Ureter (tissue), 1 donor: Measurements from ENCODE around the gene TEAD1. TPM values are rescaled to one million over a fixed set of nuclear protein-coding genes. Genes with fewer than 3 reads are reported as not detected.

Source experiments
- DNase-seq: peaks from one replicate; pipeline ENCODE4 v3.0.0-alpha.2; 2020; ENCODE audit warnings: low spot score
- total RNA-seq: library from RNA; stranded (reverse); gene quantifications from one replicate; pipeline ENCODE4 v1.2.4, GENCODE V29; 2023
- donor health status: DM: yes; HTN: yes; CAD: no.

The TEAD1 gene
- total RNA-seq, 1 donor from 2014 or later: 117 TPM

DNA sequence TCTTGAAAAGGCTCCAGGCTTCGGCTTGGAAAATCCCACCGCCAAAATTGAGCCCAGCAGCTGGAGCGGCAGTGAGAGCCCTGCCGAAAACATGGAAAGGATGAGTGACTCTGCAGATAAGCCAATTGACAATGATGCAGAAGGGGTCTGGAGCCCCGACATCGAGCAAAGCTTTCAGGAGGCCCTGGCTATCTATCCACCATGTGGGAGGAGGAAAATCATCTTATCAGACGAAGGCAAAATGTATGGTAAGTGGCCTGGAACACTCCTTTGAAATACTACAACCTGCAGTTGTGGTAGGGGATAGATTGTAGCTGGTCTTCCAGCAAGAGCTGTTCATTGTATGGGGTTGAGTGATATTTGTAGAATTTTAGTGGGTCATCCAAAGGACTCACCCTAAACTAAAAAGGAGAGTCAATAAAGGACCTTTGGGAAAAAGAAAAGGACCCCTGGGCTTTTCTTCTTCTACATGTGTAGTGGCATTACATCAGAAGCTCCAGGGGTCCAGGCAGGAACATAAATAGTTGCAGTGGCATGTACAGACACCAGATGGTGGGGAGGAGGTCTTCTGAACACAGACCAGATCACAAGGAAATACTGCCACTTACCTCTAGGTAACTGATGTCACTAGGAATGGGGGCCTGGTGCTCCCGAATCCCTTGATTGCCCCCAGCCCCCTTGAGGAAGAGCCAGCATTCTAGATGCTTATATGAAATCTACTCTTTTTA, 90.1 kb downstream of the TEAD1 start:
- DNase-seq: no peak

DNA sequence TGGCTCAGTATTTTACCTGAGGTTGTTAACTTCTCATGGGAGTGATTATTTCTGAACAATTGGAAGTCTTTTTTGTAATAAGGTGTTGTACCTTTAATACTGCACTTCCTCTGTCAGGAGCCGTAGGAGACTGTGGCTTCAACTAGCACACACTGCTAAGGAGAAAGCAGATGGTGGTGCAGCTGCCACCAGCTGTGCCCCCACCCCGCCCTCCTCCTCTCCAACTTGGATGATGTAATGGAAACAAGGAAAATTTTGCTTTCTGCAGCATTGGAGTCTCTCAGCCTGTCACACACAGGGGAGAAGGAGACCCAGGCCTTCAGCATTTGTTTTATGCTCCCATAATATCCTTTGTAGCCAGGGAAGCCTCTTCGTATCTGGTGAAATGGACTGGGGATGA, 91.2 kb downstream of the TEAD1 start:
- no peak for DNase-seq

DNA sequence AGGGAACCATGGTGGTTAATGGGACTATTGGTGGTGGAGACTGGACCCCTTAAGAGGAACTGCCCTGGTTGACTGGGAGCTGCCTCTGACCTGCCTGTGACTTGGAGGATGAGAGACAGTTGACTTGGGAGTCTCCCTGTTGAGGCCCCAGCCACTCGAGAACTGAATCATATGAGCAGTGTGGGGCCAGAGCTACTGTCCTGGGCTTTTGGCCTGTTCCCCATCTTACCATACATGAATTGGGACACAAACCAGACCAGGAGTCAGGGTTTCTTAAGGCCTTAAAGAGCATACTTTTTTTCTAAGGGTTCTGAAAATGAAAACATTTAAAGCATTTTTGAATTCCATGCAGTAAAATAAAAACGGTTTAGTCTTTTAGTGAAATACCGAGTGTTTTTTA, 92.8 kb downstream of the TEAD1 start:
- DNase-seq: no peak

- no peak for DNase-seq
Measured at GRCh38 chr11:12767577-12767976, 93.4 kb downstream of the TEAD1 start.

DNA sequence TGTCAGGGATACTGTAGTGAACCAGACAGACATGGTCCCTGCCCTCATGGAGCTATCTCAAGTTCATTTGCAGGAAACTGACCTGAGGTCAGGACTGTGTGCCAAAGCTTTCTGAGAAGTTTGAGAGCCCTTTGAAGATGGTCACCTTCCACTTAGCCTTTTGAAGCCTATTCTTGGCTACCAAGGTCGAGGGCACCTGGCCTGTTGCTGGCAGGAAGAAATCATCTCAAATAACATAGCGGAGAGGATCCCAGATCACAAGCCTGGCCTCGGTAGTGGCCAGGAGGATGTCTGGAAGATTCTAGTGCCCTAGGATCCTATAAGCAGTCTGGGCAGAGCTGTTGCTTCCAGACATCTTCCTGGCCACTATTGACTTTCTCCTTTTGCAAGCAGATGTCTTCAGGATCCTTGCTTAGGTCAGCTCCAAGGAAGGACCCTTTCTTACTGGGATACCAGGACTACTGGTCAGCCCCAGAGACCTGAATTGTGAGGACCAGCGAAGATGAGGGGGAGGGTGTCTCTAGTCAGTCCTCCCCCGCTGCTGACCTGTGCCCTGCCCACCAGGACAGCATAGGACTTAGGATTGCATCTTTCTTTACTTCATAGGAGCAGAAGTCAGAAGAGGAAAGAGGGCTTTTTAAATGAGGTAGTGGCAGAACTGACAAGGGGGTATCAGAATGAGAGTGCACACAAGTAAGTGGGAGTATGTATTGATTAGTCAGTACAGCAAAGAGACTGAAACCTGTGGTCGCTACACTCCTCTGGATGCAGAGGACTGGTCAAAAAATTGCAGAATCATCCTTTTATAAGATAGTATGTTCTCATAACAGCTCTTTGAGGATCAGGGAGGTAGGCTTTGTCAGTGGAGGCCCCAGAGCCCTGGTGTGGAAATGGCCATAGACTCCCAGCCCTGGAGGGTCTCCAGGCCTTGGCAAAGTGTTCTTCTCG, 94.8 kb downstream of the TEAD1 start:
- DNase-seq: no peak

DNA sequence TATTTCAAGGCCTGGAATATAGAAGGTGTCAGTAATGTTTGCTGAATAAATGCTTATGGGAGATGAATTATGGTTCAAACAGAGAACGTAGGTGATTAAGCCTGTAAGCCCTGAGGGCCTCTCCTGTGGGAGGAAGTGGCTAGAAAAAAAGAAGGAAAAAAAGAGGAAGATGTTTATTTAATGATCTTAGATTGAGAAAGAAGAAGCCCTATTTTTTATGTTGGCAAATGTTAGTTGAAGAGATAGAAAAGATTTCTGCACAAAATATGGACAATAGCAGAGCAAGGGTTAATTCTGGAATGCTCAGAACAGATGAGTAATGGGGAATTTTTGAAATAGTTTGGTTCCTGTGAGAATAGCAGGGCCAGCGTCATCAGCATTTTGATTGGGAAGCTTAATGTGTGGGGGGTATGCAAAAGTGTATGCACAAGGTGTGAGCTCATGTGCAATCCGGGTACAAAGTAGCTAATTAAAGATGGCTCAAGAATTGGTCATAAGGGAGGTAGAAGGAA, 95.7 kb downstream of the TEAD1 start:
- DNase-seq: no peak

DNA sequence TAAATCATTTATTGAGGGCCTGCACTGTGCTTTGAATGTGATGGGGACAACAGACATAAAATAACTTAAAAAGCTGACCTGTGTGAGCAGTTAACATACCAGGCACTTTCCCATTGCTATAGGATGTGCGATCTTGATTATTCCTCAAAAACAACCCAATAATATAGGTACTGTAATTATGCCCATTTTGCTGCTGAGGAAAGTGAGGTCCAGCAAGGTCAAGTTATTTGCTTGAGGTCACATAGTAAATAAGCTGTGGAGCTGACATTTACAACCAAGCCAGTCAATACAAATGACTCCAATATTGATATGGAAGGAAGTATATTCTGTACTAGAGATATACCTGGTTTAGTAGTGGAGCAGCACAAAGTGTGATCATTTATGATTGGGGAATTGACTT, 96.2 kb downstream of the TEAD1 start:
- no peak for DNase-seq

DNA sequence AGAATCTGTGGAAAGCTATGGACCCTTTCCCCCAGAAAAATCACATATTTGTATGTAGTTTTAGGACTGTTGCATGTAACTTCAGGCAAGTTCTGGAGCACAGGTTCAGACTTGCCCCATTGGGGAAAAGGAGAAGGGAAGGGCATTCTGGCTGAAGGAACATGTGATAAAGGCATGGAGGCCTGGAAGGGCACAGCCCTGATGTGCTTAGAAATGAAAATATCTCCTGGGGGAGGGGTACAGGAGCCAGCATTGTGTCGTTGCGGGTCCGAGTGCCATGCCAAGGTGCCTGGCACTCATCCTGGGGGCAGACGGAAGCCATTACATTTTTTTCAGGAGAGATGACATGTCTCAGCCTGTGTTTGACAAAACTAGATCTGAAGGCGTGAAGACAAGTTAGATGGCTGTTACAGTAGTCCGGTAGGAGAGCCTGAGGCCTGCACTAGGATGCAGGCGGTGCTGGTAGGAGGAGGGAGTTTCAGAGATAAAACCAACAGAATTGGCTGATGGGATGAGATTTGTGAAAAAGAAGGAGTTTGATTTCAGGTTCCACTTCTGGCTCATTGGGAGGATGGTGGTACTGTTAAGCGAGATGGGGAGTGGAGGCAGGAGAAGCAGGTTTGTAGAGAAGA, 96.9 kb downstream of the TEAD1 start:
- DNase-seq: no peak

GRCh38 chr11:12771875-12772274, 97.7 kb downstream of the TEAD1 start:
- DNase-seq: no peak

GRCh38 chr11:12772324-12772723, 98.1 kb downstream of the TEAD1 start:
- no peak for DNase-seq

GRCh38 chr11:12773591-12773990, 99.4 kb downstream of the TEAD1 start:
- DNase-seq: no peak

DNA sequence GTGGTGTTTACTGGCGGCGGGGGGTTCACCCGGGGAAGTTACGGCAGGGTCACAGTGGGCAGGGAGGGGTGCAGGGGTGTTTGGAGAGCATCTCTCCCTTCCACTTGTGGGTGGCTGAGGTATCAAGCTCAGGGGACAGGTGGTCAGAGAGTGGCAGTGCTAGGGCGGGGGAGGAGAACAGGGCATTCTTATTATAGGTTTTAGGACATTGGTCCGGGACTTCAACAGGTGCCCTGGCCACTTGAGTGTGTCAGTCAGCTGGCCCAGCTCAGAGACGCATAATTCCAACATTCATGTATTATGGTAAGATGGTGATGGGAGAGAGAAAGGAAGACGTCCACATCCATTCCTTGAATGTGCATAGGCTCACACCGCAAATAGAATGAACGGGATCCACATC, 101.7 kb downstream of the TEAD1 start:
- no peak for DNase-seq

DNA sequence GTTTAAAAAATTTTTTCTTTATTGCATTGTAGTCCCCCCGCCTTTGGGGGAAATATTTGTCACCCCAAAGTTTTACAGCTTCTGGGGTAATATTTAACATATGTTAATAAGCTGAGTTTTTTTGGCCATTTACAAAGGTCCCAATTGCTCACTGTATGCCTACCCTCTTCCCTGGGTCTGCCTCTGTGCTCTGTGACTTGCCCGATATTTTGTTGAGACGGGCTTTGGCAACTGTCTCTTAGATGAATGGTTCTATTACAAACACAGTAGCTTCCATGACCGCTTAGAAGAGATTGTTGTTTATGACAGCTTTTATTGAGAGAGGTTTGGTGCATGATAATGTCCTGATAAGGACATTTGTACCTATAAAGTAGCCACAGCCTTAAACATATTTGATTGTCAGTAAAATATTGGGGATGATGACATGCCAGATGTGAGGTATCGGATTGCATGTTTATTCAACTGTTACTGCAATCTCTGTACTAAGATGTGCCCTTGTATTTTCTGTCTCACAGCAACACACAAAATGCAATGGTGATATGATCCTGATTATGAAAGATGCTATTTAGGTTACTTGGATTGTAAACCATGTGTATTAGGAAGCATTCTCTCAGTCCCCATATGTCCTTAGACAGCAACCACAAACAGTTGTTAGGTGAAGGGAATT, 103.1 kb downstream of the TEAD1 start:
- DNase-seq: no peak

DNA sequence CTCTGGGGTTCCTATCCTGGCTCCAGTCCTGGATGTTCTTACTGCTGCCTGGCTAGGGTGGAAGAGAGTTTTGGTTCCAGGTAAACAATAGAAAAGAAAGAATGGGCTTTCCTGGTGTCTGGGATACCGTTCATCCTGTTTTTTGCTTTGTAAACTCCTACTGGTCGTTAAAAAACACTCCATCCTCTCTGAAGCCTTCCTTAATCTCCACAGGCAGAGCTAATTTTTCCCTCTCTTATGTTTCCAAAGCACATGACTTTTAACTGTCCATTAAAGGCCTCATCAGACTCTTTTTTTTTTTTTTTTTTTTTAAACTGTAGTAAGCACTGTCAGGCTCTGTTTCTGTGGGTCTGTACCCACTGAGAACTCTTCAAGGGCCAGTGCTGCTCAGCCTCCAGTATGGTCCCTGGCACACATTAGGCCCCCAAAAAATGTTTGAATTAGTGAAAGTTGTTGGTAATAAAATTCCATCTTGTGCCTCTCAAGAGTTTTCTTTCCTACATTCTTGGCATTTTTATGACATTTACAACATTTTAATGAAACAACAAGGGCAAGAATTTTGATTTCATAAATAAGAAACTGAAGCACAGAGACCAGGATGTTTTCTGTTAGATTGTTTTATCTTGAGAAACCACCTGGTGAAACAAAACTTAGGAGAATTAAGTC, 104.2 kb downstream of the TEAD1 start:
- DNase-seq: no peak

DNA sequence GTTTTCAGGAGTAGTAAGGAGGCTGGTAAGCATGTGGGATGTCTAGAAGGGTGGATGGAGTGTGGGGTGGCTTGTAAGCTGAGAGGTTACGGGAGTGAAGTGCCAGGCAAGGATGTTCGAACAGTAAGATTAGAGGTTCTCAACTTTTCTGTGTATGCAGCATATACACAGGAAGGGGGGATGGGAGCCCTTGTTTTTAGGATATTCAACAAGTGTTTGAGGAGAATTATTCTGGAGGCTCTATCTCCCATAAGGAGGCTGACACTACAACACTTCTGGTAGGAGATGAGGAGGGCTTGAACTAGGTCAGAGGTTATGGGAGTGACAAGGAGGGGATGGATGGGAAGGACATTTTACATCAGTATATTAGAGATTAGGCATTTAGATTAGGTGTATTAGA, 109.5 kb downstream of the TEAD1 start:
- DNase-seq: no peak

- no peak for DNase-seq
Measured at GRCh38 chr11:12784445-12784844, 110.2 kb downstream of the TEAD1 start.

DNA sequence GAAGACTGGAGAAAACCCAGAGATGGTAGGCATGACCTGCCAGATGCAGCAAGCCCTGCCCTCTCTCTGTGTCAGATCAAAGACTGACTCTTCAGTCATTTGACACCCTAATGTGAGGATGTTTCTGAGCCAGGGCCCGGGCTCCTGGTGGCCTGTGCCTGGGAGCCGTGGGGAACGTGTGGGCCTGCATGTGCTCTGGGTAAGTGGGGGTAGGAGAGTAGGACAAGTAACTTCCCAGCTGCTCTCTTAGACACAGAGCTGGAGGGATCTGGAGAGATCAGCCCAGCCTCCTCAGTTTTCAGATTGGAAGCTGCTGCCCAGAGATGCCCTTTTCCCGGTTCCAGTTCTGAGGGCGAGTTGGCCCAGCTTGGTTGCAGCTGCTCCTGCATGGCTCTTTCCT, 110.8 kb downstream of the TEAD1 start:
- no peak for DNase-seq

- DNase-seq: no peak
Measured at GRCh38 chr11:12785901-12786300, 111.7 kb downstream of the TEAD1 start.

DNA sequence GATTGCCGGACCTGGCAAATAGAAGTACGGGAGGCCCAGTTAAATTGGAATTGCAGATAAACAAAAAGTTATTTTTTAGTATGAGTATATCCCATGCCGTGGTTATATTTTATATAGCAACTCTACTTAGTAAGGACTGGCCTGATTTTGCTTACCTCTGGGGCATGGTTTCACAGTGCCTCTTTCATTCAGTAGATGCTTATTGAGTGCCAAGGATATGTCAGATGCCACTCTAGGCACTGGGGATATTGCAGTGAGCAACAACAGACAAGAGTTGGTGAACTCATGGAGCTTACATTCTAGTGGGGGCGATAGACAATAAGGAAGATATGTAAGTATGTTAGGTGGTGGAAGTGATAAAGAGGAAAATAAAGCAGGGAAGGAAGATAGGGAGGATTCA, 112.2 kb downstream of the TEAD1 start:
- DNase-seq: no peak

- no peak for DNase-seq
Measured at GRCh38 chr11:12786891-12787290, 112.7 kb downstream of the TEAD1 start.

DNA sequence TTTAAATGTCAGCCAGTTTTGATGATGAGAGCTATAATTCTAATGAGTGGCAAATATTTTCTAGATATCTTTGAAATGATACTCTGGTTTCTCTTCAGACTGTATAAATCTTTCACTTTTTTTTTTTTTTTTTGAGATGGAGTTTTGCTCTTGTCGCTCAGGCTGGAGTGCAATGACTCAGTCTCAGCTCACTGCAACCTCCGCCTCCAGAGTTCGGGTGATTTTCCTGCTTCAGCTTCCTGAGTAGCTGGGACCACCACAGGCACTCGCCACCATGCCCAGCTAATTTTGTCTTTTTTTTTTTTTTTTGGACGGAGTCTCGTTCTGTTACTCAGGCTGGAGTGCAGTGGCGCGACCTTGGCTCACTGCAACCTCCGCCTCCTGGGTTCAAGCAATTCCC, 113.6 kb downstream of the TEAD1 start:
- DNase-seq: no peak
